Lower leg skin (tissue), 4 donors: Measurements from ENCODE around the gene FNDC3A. TPM values are rescaled to one million over a fixed set of nuclear protein-coding genes. Genes with fewer than 3 reads are reported as not detected.
A peak's percentile ranks its signal among the peaks of the same experiment; 100 is the strongest.

Experiments used
- DNase-seq, 2 donors: peaks; one replicate each; pipeline ENCODE4 v3.0.0-alpha.2; 2019; ENCODE audit warnings: low spot score in 2 of 2
- H3K4me3 ChIP-seq: fragments of 200-600 bp; sonication (generic); 2 replicates; pipeline ENCODE4 v1.5.1; 2017; ENCODE audit warnings: mild to moderate bottlenecking, low read depth; ENCODE audit not compliant: poor library complexity, severe bottlenecking
- POLR2A ChIP-seq, 2 donors: fragments of 450-650 bp; IDR thresholded peaks; one replicate each; pipeline ENCODE4 v1.6.1; 2016 to 2017; ENCODE audit warnings: antibody characterized with exemption in 2 of 2, mild to moderate bottlenecking in 1 of 2, moderate library complexity in 1 of 2
- WGBS, 2 donors: methylation state at CpG; one replicate each; pipeline ENCODE4 v1.1.5; 2018; 5-methylcytosine and 5-hydroxymethylcytosine counted together
- intact Hi-C: fragments of 100-400 bp; cut with DNase I; formaldehyde crosslinking; loops from one replicate; pipeline ENCODE4 v1.15.0; 2023; ENCODE audit warnings: low total_unique reads
- total RNA-seq, 4 donors: library from RNA; depleted of rRNA; stranded (reverse); fragments of >200 nt; gene quantifications; one replicate each; pipeline ENCODE4 v1.1.0, GENCODE V29; 2016
- TF ChIP-seq, protein P1 (sequence below), 3 donors: fragments of 450-650 bp; IDR thresholded peaks; one replicate each; pipeline ENCODE4 v1.5.1; 2016; ENCODE audit warnings: antibody characterized with exemption in 3 of 3, mild to moderate bottlenecking in 3 of 3, moderate library complexity in 2 of 3

Gene FNDC3A
- total RNA-seq, 4 donors from 2014 or later, result 11.4 to 25.5 (median 15.5) TPM

DNA sequence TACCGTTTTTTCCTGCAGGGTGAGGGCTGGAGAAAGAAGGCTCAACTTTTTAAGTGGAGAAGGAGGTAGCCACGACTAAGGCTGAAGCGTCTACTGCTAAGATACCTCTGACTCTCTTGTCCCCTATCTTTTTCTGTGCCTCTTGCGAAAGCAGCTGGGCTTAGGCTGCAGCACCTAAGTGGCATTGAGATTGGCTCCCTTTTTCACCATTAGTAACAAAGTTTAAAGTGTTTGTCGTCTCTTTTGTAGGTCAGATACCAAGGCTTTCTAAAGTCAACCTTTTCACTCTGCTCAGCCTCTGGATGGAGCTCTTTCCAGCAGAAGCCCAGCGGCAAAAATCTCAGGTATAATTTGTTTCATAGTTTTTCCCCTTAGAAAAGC lies 272.9 kb downstream of the FNDC3A start:
- 6 to 8% methylated on average over 6 of the region's 6 CpGs for whole genome bisulfite sequencing, 2 donors
- no peak for DNase-seq
- intact Hi-C loops, result no loop called here
- H3K4me3 ChIP-seq, result peak overlapping the region; percentile 80
- TF ChIP-seq, protein P1, sequence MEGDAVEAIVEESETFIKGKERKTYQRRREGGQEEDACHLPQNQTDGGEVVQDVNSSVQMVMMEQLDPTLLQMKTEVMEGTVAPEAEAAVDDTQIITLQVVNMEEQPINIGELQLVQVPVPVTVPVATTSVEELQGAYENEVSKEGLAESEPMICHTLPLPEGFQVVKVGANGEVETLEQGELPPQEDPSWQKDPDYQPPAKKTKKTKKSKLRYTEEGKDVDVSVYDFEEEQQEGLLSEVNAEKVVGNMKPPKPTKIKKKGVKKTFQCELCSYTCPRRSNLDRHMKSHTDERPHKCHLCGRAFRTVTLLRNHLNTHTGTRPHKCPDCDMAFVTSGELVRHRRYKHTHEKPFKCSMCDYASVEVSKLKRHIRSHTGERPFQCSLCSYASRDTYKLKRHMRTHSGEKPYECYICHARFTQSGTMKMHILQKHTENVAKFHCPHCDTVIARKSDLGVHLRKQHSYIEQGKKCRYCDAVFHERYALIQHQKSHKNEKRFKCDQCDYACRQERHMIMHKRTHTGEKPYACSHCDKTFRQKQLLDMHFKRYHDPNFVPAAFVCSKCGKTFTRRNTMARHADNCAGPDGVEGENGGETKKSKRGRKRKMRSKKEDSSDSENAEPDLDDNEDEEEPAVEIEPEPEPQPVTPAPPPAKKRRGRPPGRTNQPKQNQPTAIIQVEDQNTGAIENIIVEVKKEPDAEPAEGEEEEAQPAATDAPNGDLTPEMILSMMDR (IDR thresholded peaks at IDR 0.05), result no peak
- TF ChIP-seq POLR2A (IDR thresholded peaks at IDR 0.05), result no peak

DNA sequence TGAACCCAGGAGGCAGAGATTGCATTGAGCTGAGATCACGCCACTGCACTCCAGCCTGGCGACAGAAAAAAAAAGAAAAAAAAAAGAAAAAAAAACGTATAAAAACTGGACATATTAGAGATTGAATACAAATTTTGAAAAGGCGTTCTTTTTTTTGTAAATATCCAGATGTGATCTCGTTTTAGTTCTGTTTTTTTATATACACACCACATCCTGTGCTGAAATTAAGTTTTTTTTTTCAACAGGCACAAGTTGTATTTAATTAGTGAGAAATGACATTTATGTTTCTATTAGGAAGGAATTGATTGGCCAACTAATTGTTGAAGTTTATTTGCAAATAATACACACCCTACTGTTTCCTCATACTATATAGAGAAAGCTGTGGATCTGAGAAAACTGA lies 275.6 kb downstream of the FNDC3A start:
- H3K4me3 ChIP-seq, result no peak overlapping the region
- TF ChIP-seq POLR2A (IDR thresholded peaks at IDR 0.05), result no peak
- TF ChIP-seq, protein P1 (IDR thresholded peaks at IDR 0.05), result no peak
- no peak for DNase-seq
- WGBS, 2 donors, result 77 to 78% methylated on average over 5 of the region's 5 CpGs
- intact Hi-C loops, result no loop called here

DNA sequence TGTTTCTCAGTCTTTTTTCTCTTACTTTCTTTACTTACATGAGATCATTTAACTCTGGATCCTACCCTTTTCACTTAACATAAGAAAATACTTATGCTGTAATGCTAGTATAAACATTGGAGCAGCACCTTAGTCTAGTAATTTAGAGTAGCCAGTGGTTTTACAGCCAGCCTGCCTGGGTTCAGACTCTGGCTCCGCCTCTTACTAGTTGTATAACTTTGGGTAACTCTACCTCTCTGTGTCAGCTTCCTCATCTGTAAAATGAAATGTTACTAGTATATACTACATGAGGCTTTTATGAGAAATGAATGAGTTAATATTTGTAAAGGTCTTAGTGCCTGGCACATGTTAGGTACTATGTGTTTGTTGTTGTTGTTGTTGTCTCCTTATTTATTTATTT lies 277.6 kb downstream of the FNDC3A start:
- TF ChIP-seq, protein P1 (IDR thresholded peaks at IDR 0.05), result no peak
- TF ChIP-seq POLR2A (IDR thresholded peaks at IDR 0.05), result no peak
- intact Hi-C loops, result no loop called here
- H3K4me3 ChIP-seq, result no peak overlapping the region
- 90 to 96% methylated on average over 1 of the region's 1 CpG for WGBS, 2 donors
- no peak for DNase-seq

DNA sequence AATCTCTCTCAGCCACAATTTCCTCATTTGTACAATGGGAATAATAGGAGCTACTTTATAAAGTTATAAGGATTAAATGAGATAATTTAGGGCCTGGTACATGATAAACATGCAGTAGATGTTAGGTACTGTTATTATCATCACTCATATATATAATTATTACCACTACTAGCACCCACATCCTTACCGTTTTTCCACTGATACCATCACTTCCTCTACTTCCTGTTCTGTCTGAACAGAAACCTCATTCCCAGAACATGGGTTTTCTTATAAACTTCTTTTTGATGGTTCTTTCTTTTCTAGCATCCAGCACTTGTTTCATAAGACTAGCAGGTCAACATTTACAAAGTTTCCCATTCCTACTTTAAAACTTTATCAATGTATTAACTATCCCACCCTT lies 278.3 kb downstream of the FNDC3A start:
- no peak for DNase-seq
- WGBS, 2 donors, result 61 to 70% methylated on average over 1 of the region's 1 CpG
- no peak overlapping the region for H3K4me3 ChIP-seq
- intact Hi-C loops, result no loop called here
- TF ChIP-seq POLR2A (IDR thresholded peaks at IDR 0.05), result no peak
- TF ChIP-seq, protein P1 (IDR thresholded peaks at IDR 0.05), result no peak

DNA sequence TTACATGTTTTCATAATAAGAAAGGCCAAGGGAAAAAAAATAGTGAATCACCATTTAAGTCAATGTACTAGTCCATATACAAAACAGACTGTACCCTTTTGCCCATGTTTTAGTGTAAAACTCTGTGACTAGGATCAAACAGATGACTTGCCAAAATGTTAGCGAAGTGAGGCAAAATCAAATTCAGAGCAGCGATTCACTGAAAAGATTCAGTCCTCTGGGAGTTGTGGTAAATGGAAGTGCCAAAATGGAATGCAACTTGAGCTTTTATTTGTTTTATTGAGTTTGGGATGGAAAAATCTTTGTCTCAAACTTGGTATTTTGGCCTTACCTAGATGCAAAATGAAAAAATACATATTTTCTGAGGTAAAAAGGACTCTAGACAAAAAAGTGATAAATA lies 281.1 kb downstream of the FNDC3A start:
- intact Hi-C loops, result no loop called here
- no peak for DNase-seq
- H3K4me3 ChIP-seq, result no peak overlapping the region
- 60 to 75% methylated on average over 2 of the region's 2 CpGs for whole genome bisulfite sequencing, 2 donors
- TF ChIP-seq POLR2A (IDR thresholded peaks at IDR 0.05), result no peak
- TF ChIP-seq, protein P1 (IDR thresholded peaks at IDR 0.05), result no peak

DNA sequence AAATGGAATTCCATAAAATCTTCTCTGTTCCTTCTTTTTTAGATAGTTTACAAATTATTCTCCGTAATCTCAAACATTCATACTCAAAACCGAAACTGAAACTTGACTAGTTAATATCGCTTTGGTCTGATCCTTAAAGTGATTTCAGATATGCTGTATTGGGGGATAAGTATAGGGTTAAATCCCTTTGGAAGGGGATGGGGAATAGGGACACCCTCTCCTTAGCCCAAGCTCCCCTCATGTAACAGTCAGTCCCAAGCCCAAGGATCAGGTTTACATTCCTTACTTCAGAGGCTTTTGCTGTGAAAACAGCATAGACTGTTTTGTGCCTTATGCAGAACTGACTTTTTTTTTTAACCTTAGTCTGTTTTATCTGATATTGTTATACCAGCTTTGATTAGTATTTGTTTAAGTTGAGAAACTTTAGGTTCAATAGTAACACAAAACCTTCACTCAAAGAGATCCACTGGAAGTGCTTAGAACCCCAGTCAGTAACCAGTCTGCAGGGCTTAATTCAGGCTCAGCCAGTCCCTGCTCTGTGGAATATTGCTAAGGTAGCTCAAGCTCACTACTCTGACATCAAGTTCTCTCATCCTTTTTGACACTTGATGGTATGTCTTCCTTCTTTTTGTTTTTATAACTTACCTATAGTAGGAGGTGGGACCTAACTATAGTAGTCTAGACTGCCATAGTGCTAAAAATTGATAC lies 282.5 kb downstream of the FNDC3A start:
- TF ChIP-seq, protein P1 (IDR thresholded peaks at IDR 0.05), result no peak
- TF ChIP-seq POLR2A (IDR thresholded peaks at IDR 0.05), result no peak
- no peak for DNase-seq
- 74 to 89% methylated on average over 3 of the region's 3 CpGs for WGBS, 2 donors
- intact Hi-C loops, result no loop called here
- no peak overlapping the region for H3K4me3 ChIP-seq
